ENCODE measurements around the gene PACRG.

GRCh38 chr6:163232015-163232523 lies 504.3 kb downstream of the PACRG start:
- TF ChIP-seq ZNF274 (IDR thresholded peaks at IDR 0.05; ENCODE audit: low read depth, low read length) (no peak), SUZ12 (IDR thresholded peaks at IDR 0.05; ENCODE audit: extremely low read depth, insufficient read depth, insufficient read length) (no peak)

Measured in NT2/D1 (cell line).